OCI-LY3 (cell line): ENCODE measurements around the gene ATG4B.

Experiments
- EZH2phosphoT487 ChIP-seq: fragments of 200-600 bp; shearing (Covaris generic); IDR thresholded peaks from 2 replicates; pipeline ENCODE4 v1.6.1; 2018; ENCODE audit warnings: antibody characterized with exemption, mixed run types, low read depth
- TF ChIP-seq, protein P1 (sequence below): fragments of 200-600, 300-600 bp; sonication (generic); IDR thresholded peaks from 2 replicates; pipeline ENCODE4 v1.5.1; 2014; ENCODE audit warnings: antibody characterized with exemption, low read length, low read depth

DNA sequence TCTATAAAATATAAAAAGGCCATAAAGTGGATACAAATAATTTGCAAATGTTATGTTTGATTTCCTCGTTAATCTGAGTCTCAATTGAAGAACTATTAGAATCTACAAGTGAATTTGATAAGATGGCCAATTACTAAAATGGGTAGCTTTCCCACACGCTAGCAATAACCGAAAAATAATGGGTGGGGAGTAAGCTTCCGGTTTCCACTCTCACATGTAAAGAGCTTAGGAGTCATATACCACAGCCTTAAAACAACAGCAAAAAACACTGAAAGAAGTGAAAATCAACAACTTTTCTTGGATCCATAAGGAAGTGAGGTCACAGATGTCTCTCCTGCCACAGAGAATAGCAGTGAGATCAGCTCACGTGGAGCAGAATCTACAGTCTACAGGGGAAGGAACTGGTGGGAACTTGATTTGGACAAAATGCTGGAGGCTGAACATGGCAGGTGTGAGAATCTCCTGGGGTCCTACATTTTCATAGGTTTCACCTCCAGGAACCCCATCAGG, 19.1 kb upstream of the ATG4B start:
- TF ChIP-seq, protein P1, sequence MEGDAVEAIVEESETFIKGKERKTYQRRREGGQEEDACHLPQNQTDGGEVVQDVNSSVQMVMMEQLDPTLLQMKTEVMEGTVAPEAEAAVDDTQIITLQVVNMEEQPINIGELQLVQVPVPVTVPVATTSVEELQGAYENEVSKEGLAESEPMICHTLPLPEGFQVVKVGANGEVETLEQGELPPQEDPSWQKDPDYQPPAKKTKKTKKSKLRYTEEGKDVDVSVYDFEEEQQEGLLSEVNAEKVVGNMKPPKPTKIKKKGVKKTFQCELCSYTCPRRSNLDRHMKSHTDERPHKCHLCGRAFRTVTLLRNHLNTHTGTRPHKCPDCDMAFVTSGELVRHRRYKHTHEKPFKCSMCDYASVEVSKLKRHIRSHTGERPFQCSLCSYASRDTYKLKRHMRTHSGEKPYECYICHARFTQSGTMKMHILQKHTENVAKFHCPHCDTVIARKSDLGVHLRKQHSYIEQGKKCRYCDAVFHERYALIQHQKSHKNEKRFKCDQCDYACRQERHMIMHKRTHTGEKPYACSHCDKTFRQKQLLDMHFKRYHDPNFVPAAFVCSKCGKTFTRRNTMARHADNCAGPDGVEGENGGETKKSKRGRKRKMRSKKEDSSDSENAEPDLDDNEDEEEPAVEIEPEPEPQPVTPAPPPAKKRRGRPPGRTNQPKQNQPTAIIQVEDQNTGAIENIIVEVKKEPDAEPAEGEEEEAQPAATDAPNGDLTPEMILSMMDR, result no peak
- no peak for TF ChIP-seq EZH2phosphoT487
